ENCODE data around the gene C4orf50. TPM values are rescaled to one million over a fixed set of nuclear protein-coding genes. Genes with fewer than 3 reads are reported as not detected.
A peak's percentile ranks its signal among the peaks of the same experiment; 100 is the strongest.
"Not testable (repeated sequence)": the region's sequence is repeated elsewhere in the genome, so short reads cannot be mapped to it uniquely, and the experiment has no call there.

Gene C4orf50
- total RNA-seq, 2 donors from 2014 or later: 0.14 to 0.95 TPM

DNA sequence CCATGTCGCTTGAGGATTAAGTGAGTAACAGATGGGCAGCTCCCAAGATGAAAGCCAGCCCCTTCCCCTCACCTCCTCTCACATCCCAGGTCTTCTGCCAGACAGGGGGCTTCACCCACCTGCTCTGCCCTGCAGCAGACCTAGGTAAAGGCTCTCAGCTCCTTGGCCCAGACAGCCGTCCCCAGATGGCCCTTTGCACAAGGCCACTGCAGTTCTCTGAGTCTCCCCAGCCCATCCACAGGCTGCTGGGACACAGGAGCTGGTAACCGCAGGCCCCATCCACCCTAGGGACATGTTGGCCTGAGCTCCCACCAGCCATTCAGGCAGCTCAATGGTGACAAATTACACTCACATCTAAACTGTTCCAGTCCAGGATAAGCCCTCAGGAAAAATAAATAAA is 15.3 kb downstream of the C4orf50 start:
- Mint-ChIP-seq H3K4me3 (no peak overlapping the region), H3K36me3 (ENCODE audit: insufficient read depth in 2 of 2) (no peaks in the 10 kb centered on the region), H3K27me3 (ENCODE audit: low read depth) (peaks cover 14% of the 10 kb centered on the region), H3K27ac (no peak overlapping the region), H3K4me1 (ENCODE audit: low read depth) (no peaks in the 10 kb centered on the region), H3K9me3 (no peaks in the 10 kb centered on the region)
- ATAC-seq (replicated peaks in 1 of 2) (no peak), DNase-seq (no peak)

DNA sequence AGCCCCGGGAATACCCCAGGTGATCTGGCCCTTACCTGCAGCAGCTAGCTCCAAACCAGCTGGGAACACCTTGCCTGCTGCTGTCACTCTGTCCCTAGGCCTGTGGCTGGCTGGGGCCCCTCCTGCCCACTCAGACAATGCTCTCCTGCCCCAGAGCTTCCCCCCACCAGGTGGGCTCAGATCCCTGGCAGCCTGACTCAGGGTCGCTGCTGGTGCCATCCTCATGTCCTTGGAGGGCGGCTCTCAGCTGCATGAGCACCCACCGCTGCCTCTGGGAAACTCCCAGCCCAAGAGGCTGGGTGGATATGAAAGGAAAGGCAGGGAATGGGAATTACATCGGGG is 15.8 kb downstream of the C4orf50 start:
- ATAC-seq (replicated peaks in 1 of 2): no peak
- H3K27ac Mint-ChIP-seq: no peak overlapping the region
- H3K9me3 Mint-ChIP-seq: no peaks in the 10 kb centered on the region

GRCh38 chr4:6001680-6002491 is 16.3 kb downstream of the C4orf50 start:
- H3K4me3 Mint-ChIP-seq: no peak overlapping the region
- H3K4me1 Mint-ChIP-seq (ENCODE audit: low read depth): no peaks in the 10 kb centered on the region
- no peak for ATAC-seq (replicated peaks in 1 of 2)

More for the DNA sequence above, 15.8 kb downstream of the C4orf50 start:
- Mint-ChIP-seq H3K4me3 (no peak overlapping the region), H3K27me3 (ENCODE audit: low read depth) (peaks cover 11% of the 10 kb centered on the region), H3K4me1 (ENCODE audit: low read depth) (no peaks in the 10 kb centered on the region), H3K36me3 (ENCODE audit: insufficient read depth in 2 of 2) (no peaks in the 10 kb centered on the region)
- no peak for DNase-seq

DNA sequence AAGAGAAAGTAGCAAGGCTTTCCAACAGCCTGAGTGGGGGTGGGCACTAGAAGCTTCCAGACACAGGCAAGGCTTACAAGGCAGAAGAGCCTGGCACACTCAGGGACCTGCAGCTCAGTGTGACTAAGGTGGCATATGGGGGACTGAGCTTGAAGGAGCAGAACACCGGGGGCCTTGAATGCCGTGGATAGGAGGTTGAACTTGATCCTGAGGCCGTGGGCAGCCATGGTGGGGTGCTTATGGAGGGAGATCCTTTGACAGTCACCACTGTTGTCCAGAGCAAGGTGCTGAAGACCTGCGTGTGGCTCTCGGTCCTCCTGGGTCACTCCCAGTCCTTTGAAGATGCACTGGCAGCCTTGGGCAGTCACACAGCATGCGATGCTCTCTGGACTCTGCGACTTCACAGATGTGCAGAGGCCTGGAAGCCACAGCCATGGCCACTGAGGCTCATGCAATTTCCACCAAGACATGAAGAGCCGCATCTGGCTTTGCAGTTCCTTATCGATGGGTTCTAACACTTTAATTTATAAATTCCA is 18.3 kb downstream of the C4orf50 start:
- no peak overlapping the region for H3K4me3 Mint-ChIP-seq
- ATAC-seq (replicated peaks in 1 of 2): no peak
- no peaks in the 10 kb centered on the region for H3K4me1 Mint-ChIP-seq (ENCODE audit: low read depth)
- no peaks in the 10 kb centered on the region for H3K36me3 Mint-ChIP-seq (ENCODE audit: insufficient read depth in 2 of 2)
- H3K9me3 Mint-ChIP-seq: no peaks in the 10 kb centered on the region
- DNase-seq: no peak
- no peak overlapping the region for H3K27ac Mint-ChIP-seq
- H3K27me3 Mint-ChIP-seq (ENCODE audit: low read depth): peaks cover 8% of the 10 kb centered on the region

More at GRCh38 chr4:6001680-6002491, 16.3 kb downstream of the C4orf50 start:
- H3K9me3 Mint-ChIP-seq: no peaks in the 10 kb centered on the region
- H3K27me3 Mint-ChIP-seq (ENCODE audit: low read depth): peaks cover 8% of the 10 kb centered on the region
- H3K27ac Mint-ChIP-seq: no peak overlapping the region
- H3K36me3 Mint-ChIP-seq (ENCODE audit: insufficient read depth in 2 of 2): no peaks in the 10 kb centered on the region
- no peak for DNase-seq

DNA sequence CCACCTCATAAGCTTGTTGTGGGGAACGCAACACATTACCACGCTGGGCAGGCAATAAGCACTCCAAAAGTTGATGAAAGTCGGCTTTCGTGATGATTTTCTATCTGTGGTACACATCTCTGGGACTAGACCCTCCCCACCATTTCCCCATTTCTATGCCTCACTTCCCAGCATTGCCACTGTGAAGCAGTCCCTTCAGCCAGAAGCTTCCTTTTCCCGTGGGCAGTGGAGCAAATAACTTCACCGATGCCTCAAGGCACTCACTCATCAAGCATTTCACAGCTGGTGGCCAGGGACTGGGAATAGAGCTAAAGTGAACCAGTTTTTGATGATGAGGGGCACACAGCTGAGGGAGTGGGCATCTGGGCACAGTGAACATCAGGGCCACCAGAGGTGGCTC is 18.9 kb downstream of the C4orf50 start:
- no peak overlapping the region for H3K4me3 Mint-ChIP-seq
- no peaks in the 10 kb centered on the region for H3K9me3 Mint-ChIP-seq
- H3K4me1 Mint-ChIP-seq (ENCODE audit: low read depth): no peaks in the 10 kb centered on the region
- DNase-seq (no peak), ATAC-seq (replicated peaks in 1 of 2) (no peak)
- H3K36me3 Mint-ChIP-seq (ENCODE audit: insufficient read depth in 2 of 2): no peaks in the 10 kb centered on the region
- peaks cover 8% of the 10 kb centered on the region for H3K27me3 Mint-ChIP-seq (ENCODE audit: low read depth)
- H3K27ac Mint-ChIP-seq: no peak overlapping the region

DNA sequence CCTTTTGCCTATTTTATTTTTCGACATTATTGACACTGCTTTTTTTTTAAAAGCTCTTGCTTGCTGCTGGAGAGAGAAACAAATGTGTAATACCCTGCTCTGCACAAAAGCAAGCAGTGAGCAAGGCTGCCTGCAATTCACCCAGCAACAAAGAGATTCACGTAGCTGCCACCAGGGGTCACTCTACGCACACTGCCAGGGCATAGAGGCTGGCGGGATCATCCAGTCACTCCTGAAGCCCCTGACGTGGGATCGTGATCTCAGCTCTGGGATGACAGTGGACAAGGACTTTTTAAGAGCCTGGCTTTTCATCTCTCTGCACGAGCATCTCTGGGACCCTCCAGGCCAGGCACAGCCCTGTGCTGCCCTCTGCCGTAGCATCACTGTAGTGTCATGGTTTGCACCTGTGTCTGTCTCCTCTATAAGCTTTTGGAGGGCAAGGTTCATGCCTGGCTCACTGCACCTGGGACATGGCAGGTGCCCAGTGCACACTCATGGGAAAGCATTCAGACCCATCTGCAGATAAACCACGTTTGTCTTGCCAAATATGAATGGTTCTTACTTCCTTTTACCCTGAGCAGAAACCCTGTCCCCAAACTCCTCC is 19.8 kb downstream of the C4orf50 start:
- ATAC-seq (replicated peaks in 1 of 2) (peak; percentile 60 to 62), DNase-seq (peak; percentile 33 to 57)
- H3K4me3 Mint-ChIP-seq: no peak overlapping the region
- H3K27me3 Mint-ChIP-seq (ENCODE audit: low read depth): peaks cover 8% of the 10 kb centered on the region
- no peaks in the 10 kb centered on the region for H3K9me3 Mint-ChIP-seq
- no peaks in the 10 kb centered on the region for H3K36me3 Mint-ChIP-seq (ENCODE audit: insufficient read depth in 2 of 2)
- no peak overlapping the region for H3K27ac Mint-ChIP-seq
- no peaks in the 10 kb centered on the region for H3K4me1 Mint-ChIP-seq (ENCODE audit: low read depth)

- H3K36me3 Mint-ChIP-seq (ENCODE audit: insufficient read depth in 2 of 2): no peaks in the 10 kb centered on the region
- H3K27ac Mint-ChIP-seq: no peak overlapping the region
- H3K4me3 Mint-ChIP-seq: no peak overlapping the region
- ATAC-seq (replicated peaks in 1 of 2): no peak
- no peaks in the 10 kb centered on the region for H3K4me1 Mint-ChIP-seq (ENCODE audit: low read depth)
- peaks cover 8% of the 10 kb centered on the region for H3K27me3 Mint-ChIP-seq (ENCODE audit: low read depth)
- DNase-seq: no peak
- no peaks in the 10 kb centered on the region for H3K9me3 Mint-ChIP-seq
These were observed 21.6 kb downstream of the C4orf50 start for GRCh38 chr4:5996641-5997040.

- DNase-seq (no peak), ATAC-seq (replicated peaks in 1 of 2) (peak in 1 of 2 donors; percentile 41)
- Mint-ChIP-seq H3K27ac (no peak overlapping the region), H3K4me1 (ENCODE audit: low read depth) (no peaks in the 10 kb centered on the region), H3K27me3 (ENCODE audit: low read depth) (peaks cover 8% of the 10 kb centered on the region), H3K4me3 (no peak overlapping the region), H3K36me3 (ENCODE audit: insufficient read depth in 2 of 2) (no peaks in the 10 kb centered on the region), H3K9me3 (no peaks in the 10 kb centered on the region)
These were observed 22.2 kb downstream of the C4orf50 start for GRCh38 chr4:5995901-5996623.

DNA sequence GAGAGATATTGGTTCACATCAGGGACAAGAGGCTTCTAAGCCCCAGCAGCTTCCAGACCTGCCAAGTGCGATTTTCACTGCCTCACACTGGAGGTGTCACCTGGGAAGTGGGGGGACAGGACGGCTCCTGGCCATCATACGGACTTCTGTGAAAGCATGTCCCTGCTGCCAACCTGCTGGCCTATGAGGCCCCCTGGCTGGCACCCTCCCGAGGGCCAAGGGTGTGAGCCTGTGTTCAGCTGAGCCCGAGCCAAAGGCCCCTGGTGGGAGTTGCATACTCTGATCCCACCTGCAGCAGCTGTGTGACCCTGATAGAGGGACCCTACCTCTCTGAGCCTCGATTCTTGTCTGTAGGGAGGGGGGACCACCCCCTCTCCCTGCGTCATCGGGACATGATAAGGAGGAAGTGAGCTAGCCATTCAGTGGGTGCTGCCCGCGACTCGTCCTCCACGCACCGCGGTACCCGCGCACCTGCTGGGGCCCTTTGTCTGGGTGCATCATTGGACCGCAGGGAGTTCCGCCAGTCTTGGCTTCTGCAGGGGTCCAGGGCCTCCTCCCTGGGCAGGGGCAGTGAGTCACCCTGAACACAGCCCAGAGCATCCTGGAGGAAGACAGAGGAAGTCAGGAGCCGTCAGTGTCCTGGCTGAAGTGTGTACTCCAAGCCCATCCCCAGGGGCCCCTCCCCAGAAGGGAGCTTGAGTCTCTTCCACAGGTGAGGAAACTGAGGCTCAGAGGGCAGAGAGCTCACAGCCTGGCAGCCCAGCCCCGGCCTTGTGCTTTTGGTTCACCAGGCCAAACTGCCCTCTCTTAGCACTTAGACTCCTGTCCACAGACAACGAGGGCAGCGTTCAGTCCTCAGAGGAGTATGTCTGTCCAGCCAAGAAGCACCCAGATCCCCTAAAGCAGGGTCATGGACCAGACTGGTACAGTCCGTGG is 24.1 kb downstream of the C4orf50 start:
- H3K4me1 Mint-ChIP-seq (ENCODE audit: low read depth): no peaks in the 10 kb centered on the region
- H3K27me3 Mint-ChIP-seq (ENCODE audit: low read depth): peaks cover 8% of the 10 kb centered on the region
- H3K27ac Mint-ChIP-seq: no peak overlapping the region
- no peak for ATAC-seq (replicated peaks in 1 of 2)
- H3K4me3 Mint-ChIP-seq: no peak overlapping the region
- H3K36me3 Mint-ChIP-seq (ENCODE audit: insufficient read depth in 2 of 2): no peaks in the 10 kb centered on the region
- DNase-seq: no peak
- H3K9me3 Mint-ChIP-seq: no peaks in the 10 kb centered on the region

GRCh38 chr4:5993346-5993745 is 24.9 kb downstream of the C4orf50 start:
- not testable (repeated sequence) for H3K36me3 Mint-ChIP-seq (ENCODE audit: insufficient read depth in 2 of 2); H3K27ac Mint-ChIP-seq; H3K4me3 Mint-ChIP-seq; H3K27me3 Mint-ChIP-seq (ENCODE audit: low read depth); DNase-seq; H3K9me3 Mint-ChIP-seq; H3K4me1 Mint-ChIP-seq (ENCODE audit: low read depth); ATAC-seq (replicated peaks in 1 of 2)

- peaks cover 8% of the 10 kb centered on the region for H3K27me3 Mint-ChIP-seq (ENCODE audit: low read depth)
- H3K36me3 Mint-ChIP-seq (ENCODE audit: insufficient read depth in 2 of 2): no peaks in the 10 kb centered on the region
- H3K27ac Mint-ChIP-seq: no peak overlapping the region
- no peaks in the 10 kb centered on the region for H3K9me3 Mint-ChIP-seq
- no peak overlapping the region for H3K4me3 Mint-ChIP-seq
- ATAC-seq (replicated peaks in 1 of 2) (no peak), DNase-seq (no peak)
- no peaks in the 10 kb centered on the region for H3K4me1 Mint-ChIP-seq (ENCODE audit: low read depth)
These were observed 25.4 kb downstream of the C4orf50 start for GRCh38 chr4:5992828-5993321.

DNA sequence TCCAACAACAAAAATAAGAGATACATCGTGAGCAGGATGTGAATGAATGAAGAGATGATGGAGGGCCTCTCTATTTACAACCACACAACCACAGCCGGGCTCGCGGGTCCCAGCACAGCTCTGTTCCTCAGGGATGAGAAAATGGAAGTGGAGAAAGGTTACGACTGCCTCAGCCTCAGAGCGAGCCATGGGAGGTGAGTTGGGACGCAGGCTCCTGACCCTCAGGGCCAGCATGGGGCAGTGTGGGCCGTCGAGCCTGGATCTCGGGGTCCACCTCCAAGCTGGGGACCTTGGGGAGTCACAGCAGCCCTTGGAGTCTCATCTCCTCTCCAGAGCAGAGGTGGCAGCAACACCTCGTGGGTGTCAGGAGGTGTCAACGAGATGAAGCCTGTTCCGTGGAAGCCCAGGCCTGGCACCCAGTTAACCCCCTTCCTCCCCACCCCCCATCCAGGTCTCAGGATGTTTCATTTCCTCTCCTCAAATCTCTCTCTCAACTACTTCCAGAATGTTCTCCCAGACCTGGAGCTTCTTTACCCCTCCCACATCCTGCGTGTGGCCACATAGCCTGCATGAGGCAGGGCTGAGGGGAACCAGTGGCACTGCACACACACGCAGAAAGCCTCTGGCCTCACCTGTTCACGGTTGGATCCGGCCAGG is 25.9 kb downstream of the C4orf50 start:
- DNase-seq (no peak), ATAC-seq (replicated peaks in 1 of 2) (no peak)
- Mint-ChIP-seq H3K4me1 (ENCODE audit: low read depth) (no peaks in the 10 kb centered on the region), H3K27ac (no peak overlapping the region), H3K4me3 (no peak overlapping the region), H3K36me3 (ENCODE audit: insufficient read depth in 2 of 2) (no peaks in the 10 kb centered on the region), H3K9me3 (no peaks in the 10 kb centered on the region), H3K27me3 (ENCODE audit: low read depth) (peaks cover 8% of the 10 kb centered on the region)

Measured in activated T-cell treated with anti-CD3 and anti-CD28 coated beads, Interleukin-2, amount 50 U/mL, for 72 hours (primary cell).